Right lung (tissue), 5 donors: Measurements from ENCODE around the gene GFY. TPM values are rescaled to one million over a fixed set of nuclear protein-coding genes. Genes with fewer than 3 reads are reported as not detected.
"Not testable (repeated sequence)": the region's sequence is repeated elsewhere in the genome, so short reads cannot be mapped to it uniquely, and the experiment has no call there.

Experiments
- DNase-seq, 2 donors: peaks; one replicate each; pipeline ENCODE4 v3.0.0-alpha.2; 2013
- polyA plus RNA-seq, 5 donors: library from polyadenylated mRNA; unstranded; fragments of 120-200 nt; gene quantifications; one replicate each; pipeline versions ENCODE4 v1.2.1 to v1.2.3, GENCODE V29; 2013; ENCODE audit warnings: inconsistent platforms in 1 of 5, low replicate concordance in 1 of 5; ENCODE audit not compliant: insufficient read length in 5 of 5, insufficient read depth in 1 of 5

GFY gene
- polyA plus RNA-seq, 5 donors = not detected

DNA sequence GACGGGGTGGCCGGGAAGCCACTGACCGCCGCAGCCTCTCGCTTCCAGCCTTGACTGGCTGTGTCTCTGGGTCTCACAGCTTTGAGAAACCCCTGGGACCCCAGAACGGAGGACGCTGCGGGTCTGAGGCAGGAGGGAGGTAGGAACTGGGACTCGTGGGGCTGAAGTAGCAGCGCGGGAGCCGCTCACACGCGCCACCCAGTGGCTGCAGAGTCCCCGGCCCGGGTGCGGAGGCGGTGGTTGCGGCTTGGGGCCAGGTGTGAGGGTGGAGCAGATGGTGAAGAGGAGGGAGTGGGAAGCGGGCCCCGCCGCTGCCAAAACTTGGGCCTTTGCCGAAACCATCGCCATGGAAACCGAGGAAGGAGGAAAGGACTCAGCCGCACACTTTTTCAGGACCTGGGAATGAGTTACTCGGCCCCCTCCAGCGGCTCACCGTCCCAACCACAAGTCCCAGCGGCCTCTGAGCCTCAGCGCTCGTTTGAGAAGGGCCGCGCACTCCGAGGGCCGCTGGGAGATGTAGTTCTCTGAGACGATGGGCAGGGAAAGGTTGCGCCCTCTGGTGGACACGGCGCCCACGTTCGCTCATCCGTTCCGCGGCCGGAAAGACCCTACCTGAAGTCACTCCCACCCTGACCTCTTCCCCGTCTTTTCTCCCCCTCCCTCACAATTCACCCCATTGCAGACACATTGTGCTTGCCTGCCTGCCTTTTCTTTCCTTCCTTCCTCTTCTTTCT lies 18.3 kb downstream of the GFY start:
- DNase-seq = peak; percentile 93 to 95

DNA sequence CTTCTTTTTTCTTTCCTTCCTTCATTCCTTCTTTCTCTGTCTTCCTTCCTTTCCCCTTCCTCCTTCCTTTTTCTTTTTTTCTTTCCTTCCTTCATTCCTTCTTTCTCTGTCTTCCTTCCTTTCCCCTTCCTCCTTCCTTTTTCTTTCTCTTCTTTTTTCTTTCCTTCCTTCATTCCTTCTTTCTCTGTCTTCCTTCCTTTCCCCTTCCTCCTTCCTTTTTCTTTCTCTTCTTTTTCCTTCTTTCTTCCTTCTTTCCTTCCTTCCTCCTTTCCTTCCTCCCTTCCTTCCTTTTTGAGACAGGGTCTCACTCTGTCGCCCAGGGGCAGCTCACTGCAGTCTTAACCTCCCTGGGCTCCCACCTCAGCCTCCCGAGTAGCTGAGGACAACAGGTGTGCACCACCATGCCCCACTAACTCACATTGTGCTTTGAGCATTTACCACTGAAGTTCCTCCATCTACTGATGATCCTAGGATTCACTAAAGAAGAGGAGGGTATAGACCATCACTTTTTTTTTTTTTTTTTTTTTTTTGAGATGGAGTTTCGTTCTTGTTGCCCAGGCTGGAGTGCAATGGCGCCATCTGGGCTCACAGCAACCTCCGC lies 19.0 kb downstream of the GFY start:
- DNase-seq = not testable (repeated sequence)

DNA sequence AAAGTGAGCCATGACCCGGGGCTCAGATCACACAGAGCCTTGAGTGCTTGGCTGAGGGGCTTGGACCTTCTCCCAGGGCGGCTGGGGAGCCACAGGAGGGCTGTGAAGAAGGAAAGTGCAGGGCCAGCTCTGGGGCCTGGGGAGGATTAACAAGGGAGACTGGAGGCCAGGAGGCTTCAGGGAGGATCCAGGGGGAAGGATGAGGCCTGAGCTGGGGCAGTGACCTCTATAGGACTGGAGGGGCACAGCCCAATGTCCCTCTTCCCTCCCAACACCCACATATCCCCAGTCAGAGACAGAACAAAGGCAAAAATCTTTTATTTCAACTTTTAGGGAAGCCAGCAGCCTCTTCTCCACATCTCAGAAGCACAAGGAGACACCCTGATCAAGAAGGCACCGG lies 20.8 kb downstream of the GFY start:
- no peak for DNase-seq

DNA sequence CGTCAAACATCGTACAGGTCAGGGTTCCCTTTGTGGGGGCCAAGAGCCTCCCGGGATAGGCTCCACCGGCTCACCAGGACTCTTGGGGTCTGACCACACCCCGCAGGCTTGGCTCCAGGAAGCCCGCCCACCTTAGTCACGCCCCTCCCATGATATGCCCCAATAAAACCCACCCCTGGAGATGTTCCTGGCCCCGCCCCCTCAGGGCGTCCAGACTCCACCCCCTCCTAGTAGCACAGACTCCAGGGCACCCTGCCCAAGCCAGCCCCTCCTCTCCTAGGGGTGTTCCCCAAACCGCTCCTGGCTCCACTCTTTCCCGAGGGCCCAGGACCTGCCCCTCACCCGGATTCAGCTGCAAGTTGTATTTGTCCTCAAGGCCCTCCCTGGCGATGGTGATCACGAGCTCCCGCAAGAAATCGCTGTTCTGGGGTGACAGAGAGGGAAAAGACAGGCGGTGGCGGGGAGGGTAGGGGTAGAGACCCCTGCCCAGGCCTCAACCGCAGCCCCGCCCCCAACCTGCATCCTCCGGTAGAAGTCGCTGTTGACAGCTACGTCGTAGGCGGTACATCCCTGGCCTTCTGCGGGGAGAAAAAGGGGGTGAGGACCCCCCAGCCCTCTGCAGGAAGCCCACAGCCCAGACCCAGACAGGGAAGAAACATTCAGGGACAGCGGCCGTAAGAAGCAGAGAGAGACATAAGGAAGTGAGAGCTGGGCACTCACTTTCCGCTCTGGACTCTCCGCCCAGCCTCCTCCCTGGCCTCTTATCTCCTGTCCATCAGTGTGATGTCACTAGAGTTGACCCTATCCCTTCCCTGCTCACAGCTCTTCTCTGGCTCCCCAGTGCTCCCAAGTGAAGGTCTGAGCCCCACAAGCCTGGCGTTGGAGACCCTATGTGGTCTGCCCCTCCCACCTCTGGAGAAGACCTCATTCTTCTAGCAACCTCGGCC lies 22.6 kb downstream of the GFY start:
- no peak for DNase-seq

DNA sequence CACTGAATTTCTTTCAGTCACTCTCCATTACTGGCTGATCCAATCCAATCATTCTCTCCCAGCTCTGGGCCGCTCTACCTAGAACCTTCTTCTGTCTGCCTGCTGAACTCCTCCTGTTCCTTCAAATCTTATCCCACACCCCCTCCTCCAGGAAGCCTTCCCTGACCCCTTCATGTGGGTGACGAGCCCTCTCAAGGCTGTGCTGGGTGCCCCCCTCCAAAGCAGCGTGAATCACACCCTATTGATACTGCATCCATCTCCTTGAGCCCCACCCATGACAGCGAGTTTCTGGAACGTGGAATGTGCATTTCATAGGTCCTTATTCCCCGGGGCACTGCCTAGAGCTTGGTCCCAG lies 23.2 kb downstream of the GFY start:
- DNase-seq = no peak

DNA sequence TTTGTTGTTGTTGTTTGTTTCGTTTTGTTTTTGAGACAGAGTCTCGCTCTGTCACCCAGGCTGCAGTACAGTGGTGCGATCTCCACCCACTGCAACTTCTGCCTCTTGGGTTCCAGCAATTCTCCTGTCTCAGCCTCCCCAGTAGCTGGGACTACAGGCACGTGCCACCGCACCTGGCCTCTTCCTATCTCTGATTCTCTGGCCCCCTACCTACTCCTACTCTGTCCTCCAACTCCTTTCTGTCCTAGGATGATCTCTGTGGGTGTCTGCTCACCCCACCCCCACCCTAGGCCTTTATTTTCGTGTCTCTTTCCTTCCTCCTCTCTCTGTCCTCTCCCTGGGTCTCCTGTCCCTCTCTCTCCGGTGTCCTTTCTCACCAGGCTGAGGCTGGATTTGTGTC lies 25.2 kb downstream of the GFY start:
- no peak for DNase-seq

DNA sequence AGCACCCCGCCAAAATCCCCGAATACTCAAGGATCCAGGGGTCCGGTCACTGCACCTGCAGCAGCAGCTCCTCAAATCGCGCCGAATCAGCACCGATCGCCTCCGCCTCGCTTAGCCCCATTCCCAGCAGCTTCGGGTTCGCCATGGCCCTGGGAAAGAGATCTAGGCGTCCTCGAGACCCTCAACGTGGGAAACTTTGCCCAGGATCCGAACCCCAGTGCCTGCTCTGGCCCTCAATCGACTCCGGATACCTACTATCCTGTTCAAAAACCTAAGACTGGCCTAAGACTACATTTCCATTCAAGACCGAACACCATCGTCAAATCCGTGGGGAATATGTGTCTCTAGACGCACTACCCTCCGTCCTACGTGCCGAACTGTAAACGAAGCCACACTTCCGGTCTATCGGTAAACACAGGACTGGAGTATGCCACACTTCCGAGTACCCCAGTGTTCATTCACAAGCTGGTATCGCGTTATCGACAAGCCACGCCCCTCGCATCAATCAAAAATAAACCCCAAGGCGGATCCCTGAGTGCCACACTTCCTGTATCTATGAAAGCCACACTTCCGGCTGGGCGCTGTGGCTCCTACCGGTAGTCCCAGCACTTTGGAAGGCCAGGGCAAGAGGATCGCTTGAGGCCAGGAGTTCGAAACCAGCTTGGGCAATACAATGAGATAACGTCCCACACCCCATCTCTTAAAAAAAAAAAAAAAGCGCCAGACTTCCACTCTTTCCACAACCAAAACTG lies 26.4 kb downstream of the GFY start, which contains the start of gene PIH1D1:
TSS of gene PIH1D1 (minus strand) at position 385 of the 752 bp plus-strand sequence. CDS start at position 145, 240 bp downstream.
- DNase-seq = peak; percentile 96 to 98

DNA sequence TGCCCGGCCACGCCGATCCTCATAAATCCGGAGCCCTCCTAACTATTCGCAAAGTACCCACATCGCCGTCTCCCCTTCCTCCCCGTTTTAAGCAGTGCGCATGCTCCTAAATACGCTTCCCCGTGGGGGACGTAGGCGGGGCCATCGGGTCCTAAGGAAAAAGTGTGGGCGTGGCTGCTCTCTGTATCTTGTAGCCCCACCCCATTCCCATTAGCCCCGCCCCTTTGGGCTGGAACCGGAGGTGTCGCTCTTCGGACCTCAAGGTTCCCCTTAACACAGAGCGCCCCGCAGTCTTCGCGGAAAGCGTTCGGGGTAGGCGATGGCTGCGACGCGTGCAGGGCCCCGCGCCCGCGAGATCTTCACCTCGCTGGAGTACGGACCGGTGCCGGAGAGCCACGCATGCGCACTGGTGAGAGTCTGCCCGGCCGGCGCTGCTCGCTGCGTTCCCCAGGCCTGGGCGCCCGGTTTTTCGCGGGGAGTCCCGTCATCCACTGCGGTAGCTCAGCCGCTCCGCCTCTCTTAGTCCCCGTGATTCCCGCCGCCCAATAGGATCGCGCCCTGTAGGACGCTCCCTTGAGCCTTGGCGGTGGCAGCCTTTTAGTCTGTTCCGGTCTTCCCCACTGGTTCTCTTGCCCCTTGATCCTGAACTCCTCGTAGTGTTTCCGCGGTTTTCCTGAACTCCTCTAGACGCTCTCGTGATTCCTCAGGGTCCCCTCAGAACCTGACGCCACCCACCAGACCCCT lies 28.0 kb downstream of the GFY start, which contains the start of gene ALDH16A1:
TSS of gene ALDH16A1 (plus strand) at position 213 of the 744 bp plus-strand sequence. CDS start at position 320, 107 bp downstream.
- peak; percentile 97 to 98 for DNase-seq

DNA sequence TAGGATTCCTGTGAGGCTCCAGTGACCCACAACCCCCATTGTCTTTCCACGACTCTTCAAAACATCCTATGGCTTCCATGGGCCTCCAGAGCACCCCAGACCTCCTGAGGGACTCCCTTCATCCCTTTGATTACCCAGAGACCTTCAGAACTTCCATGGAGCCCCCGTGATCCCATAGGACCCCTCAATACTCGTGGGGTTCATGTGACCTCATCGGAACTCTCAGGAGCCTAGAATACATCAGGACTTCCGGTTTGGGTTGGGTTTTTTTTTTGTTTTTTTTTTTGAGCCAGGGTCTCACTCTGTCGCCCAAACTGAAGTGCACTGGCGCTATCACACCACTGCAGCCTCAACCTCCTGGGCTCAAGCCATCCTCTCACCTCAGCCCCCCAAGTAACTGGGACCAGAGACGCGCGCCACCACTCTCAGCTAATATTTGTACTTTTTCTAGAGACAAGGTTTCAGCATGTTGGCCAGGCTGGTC lies 28.6 kb downstream of the GFY start:
- no peak for DNase-seq

DNA sequence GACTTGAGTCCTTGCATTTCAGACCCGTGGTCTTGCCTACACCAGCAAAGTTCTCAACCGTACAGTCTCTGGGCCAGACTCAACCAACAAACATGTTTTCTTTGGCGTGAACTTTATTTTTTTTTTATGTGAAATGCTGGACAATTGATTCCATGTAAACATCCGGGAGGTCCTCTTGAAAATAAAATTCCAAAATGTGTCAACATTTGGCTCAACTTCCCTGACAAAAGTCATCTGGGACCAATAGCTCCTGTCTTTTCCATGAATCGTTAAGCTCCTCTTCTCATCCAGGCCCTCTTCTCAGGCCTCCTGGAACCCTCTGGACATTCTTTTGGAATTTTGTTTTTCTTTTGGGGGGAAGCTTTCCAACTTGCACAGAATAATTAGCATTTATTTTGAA lies 30.6 kb downstream of the GFY start:
- peak; percentile 69 to 88 for DNase-seq

DNA sequence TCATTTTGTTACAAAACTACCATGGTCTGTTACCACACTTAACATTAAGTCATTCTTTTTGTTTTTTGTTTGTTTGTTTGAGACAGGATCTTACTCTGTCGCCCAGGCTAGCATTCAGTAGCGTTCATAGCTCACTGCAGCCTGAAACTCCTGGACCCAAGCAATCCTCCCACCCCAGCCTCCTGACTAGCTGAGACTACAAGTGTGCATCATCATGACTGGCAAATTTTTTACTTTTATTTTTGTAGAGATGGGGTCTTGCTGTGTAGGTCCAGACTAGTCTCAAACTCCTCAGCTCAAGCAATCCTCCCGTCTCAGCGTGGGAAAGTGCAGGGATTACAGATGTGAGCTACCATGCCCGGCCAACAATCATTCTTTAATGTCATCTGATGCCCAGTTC lies 31.1 kb downstream of the GFY start:
- no peak for DNase-seq

DNA sequence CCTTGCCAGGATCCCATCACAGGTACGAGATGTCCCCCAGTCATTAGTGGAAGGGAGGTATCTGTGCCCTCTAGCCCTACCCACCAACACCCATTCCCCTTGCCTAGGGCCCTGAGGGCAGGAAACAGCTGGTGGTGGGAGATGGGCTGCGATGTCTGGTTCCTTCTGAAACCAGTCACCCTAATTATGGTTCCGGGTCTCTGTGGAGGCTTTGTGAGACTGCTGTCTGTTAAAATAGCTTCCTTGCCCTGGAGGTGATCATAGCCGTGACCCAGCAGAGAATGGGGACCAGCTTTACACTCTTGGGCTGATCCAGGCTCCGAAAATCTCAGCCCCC lies 33.3 kb downstream of the GFY start:
- no peak for DNase-seq

DNA sequence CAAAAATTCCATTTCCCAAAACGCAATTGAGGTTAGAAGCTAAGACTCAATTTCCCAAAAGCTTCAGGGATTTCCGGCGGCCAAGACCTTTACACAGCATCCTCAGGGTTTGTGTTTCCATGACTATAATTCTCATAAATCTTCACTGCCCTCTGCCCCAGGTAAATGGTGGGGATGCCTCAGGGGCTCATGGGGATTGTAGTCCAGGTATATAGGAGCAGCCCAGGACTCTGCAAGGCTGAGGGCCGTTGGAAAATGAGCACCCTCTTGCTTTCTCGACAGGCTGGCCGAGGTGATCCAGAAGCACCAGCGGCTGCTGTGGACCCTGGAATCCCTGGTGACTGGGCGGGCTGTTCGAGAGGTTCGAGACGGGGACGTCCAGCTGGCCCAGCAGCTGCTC lies 34.2 kb downstream of the GFY start:
- DNase-seq = no peak

DNA sequence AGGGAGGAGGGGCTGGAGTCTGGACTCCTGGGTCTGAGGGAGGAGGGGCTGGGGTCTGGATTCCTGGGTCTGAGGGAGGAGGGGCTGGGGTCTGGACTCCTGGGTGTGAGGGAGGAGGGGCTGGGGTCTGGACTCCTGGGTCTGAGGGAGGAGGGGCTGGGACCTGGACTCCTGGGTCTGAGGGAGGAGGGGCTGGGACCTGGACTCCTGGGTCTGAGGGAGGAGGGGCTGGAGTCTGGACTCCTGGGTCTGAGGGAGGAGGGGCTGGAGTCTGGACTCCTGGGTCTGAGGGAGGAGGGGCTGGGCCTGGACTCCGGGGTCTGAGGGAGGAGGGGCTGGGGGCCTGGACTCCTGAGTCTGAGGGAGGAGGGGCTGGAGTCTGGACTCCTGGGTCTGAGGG lies 35.9 kb downstream of the GFY start:
- DNase-seq = not testable (repeated sequence)

DNA sequence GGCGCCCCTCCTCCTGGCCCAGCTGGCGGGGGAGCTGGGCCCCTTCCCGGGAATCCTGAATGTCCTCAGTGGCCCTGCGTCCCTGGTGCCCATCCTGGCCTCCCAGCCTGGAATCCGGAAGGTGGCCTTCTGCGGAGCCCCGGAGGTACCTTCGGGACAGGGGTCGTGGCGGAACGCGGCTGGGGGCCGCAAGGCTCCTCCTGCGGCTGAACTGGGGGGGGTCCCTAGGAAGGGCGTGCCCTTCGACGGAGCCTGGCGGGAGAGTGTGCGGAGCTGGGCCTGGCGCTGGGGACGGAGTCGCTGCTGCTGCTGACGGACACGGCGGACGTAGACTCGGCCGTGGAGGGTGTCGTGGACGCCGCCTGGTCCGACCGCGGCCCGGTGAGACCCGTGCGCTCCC lies 36.5 kb downstream of the GFY start:
- no peak for DNase-seq

DNA sequence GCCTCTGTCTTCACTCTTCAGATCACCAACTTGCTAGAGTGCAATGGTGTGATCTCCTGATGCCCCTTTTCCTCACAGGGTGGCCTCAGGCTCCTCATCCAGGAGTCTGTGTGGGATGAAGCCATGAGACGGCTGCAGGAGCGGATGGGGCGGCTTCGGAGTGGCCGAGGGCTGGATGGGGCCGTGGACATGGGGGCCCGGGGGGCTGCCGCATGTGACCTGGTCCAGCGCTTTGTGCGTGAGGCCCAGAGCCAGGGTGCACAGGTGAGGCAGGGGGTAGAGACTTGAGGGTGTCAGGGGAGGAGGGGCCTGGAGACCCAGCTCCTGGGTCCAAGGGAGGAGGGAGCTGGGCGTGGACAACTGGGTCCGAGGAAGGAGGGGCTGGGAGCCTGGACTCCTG lies 37.3 kb downstream of the GFY start:
- DNase-seq = no peak

DNA sequence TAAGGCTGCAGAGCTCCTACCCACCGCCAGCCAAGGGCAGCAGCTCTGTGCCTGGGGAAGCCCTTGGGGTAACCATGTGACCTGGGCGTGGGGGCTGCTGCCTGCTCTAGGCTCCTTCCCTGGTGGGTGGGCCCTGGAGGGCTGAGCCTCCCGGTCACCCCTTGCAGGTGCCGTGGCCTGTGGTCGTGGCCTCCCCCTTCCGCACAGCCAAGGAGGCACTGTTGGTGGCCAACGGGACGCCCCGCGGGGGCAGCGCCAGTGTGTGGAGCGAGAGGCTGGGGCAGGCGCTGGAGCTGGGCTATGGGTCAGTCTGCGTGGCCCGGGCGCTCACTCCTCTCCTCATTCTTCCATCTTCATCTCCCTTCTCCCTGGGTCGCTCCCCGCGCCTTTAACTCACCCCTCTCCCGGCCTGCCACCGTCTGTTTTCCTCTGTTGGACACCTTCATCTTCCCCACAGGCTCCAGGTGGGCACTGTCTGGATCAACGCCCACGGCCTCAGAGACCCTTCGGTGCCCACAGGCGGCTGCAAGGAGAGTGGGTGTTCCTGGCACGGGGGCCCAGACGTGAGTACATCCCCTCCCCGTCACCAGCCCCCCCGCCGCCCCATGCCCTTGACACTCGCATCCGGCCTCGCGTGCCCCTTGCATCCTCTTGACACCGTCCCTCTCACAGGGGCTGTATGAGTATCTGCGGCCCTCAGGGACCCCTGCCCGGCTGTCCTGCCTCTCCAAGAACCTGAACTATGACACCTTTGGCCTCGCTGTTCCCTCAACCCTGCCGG lies 39.0 kb downstream of the GFY start:
- DNase-seq = no peak

DNA sequence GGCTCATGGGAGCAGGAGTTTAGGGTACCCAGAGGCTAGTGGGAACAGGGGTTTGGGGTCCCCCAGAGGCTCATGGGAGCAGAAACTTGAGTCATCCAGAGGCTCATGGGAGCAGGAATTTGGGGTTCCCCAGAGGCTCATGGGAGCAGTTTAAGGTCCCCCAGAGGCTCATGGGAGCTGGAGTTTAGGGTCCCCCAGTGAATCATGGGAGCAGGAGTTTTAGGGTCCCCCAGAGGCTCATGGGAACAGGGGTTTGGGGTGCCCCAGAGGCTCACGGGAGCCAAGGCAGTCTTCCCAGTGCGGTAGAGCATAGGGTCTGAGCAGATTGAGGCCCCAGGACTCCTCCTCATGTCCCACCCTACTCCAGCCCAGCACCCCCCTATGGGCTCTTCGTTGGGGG lies 40.2 kb downstream of the GFY start:
- DNase-seq = no peak

DNA sequence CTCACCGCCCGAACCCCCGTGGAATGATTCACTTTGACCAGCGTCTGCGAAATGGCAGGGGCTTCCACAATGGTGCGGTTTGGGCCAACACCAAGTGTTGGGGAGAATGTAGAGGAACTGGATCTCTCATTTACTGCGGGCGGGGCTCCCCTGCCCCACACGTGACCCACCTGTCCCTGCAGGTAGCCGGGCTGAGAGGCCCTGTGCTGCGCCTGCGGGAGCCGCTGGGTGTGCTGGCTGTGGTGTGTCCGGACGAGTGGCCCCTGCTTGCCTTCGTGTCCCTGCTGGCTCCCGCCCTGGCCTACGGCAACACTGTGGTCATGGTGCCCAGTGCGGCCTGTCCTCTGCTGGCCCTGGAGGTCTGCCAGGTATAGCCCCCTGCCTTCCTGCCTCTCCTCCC lies 43.0 kb downstream of the GFY start:
- DNase-seq = no peak
